PC-9 (cell line): Measurements from ENCODE around the gene TRDN. TPM values are rescaled to one million over a fixed set of nuclear protein-coding genes. Genes with fewer than 3 reads are reported as not detected.

Experiments used
- BruUV-seq: library from RNA; stranded (reverse); fragments of 400-500 nt; replicated peaks from 2 replicates; lab custom pipeline; 2021; lab: Mats Ljungman, UMichigan
- CTCF ChIA-PET: fragments of 300-600 bp; sonication (Branson Sonifier 250); formaldehyde crosslinking; loops from one replicate; lab custom pipeline; 2022; ENCODE audit warnings: antibody characterized with exemption; lab: Charles Lee
- POLR2A ChIA-PET: fragments of 300-600 bp; sonication (Branson Sonifier 250); formaldehyde crosslinking; loops from one replicate; lab custom pipeline; 2022; ENCODE audit warnings: antibody characterized with exemption; ENCODE audit not compliant: unreplicated experiment; lab: Charles Lee
- DNase-seq, 2 experiments: peaks; one replicate each; pipeline versions ENCODE4 v3.0.0 to v3.0.0-alpha.2; 2015 to 2022; ENCODE audit warnings: mixed read lengths in 1 of 2
- H2AFZ ChIP-seq: fragments of 200-600 bp; sonication (generic); 2 replicates; pipeline ENCODE4 v1.8.1; 2017; ENCODE audit warnings: antibody characterized with exemption
- H3F3A ChIP-seq: fragments of 200-600 bp; sonication (generic); 2 replicates; pipeline ENCODE4 v1.8.1; 2017; ENCODE audit warnings: antibody characterized with exemption, mild to moderate bottlenecking, low read depth; ENCODE audit not compliant: insufficient read depth
- H3K27ac ChIP-seq: fragments of 200-600 bp; sonication (generic); 2 replicates; pipeline ENCODE4 v1.6.1; 2016; ENCODE audit warnings: mixed run types
- H3K27me3 ChIP-seq: fragments of 200-600 bp; sonication (generic); 2 replicates; pipeline ENCODE4 v1.6.1; 2016; ENCODE audit warnings: low read depth, mixed run types; ENCODE audit not compliant: insufficient read depth
- H3K36me3 ChIP-seq: fragments of 200-600 bp; sonication (generic); 2 replicates; pipeline ENCODE4 v1.6.1; 2016; ENCODE audit warnings: low read depth, mixed run types
- H3K4me1 ChIP-seq: fragments of 200-600 bp; sonication (generic); replicated peaks from 2 replicates; pipeline ENCODE4 v1.6.1; 2016; ENCODE audit warnings: mixed run types; ENCODE audit not compliant: insufficient read depth
- H3K4me2 ChIP-seq: fragments of 200-600 bp; sonication (generic); 2 replicates; pipeline ENCODE4 v1.6.1; 2017; ENCODE audit warnings: mixed run types
- H3K4me3 ChIP-seq: fragments of 200-600 bp; sonication (generic); 2 replicates; pipeline ENCODE4 v1.6.1; 2016; ENCODE audit warnings: mixed run types
- H3K79me2 ChIP-seq: fragments of 200-600 bp; sonication (generic); 2 replicates; pipeline ENCODE4 v1.6.1; 2017; ENCODE audit warnings: low read depth, mixed run types
- H3K9me2 ChIP-seq: fragments of 200-600 bp; sonication (generic); 2 replicates; pipeline ENCODE4 v1.8.1; 2017; ENCODE audit warnings: mild to moderate bottlenecking; ENCODE audit not compliant: insufficient read depth
- H3K9me3 ChIP-seq: fragments of 200-600 bp; sonication (generic); 2 replicates; pipeline ENCODE4 v1.8.1; 2016; ENCODE audit warnings: low read depth; ENCODE audit not compliant: insufficient read depth
- H4K20me1 ChIP-seq: fragments of 200-600 bp; sonication (generic); 2 replicates; pipeline ENCODE4 v1.8.1; 2017; ENCODE audit not compliant: insufficient read depth
- CTCF ChIP-seq: fragments of 200-600 bp; sonication (generic); conservative IDR thresholded peaks from 2 replicates; pipeline ENCODE4 v1.6.1; 2017; ENCODE audit warnings: mixed run types, antibody characterized with exemption, mild to moderate bottlenecking, moderate library complexity
- EZH2 ChIP-seq: fragments of 200-600 bp; sonication (generic); IDR thresholded peaks from 2 replicates; pipeline ENCODE4 v1.8.0; 2017; ENCODE audit warnings: antibody characterized with exemption, low read depth
- intact Hi-C: fragments of 100-400 bp; cut with micrococcal nuclease; formaldehyde crosslinking; loops from one replicate; pipeline ENCODE4 v1.10.0; 2022; ENCODE audit not compliant: unreplicated experiment
- total RNA-seq: library from RNA; stranded (reverse); gene quantifications from 2 replicates; pipeline ENCODE4 v1.2.3, GENCODE V29; 2021

The TRDN gene
- total RNA-seq, 1 experiment from 2014 or later = not detected

DNA sequence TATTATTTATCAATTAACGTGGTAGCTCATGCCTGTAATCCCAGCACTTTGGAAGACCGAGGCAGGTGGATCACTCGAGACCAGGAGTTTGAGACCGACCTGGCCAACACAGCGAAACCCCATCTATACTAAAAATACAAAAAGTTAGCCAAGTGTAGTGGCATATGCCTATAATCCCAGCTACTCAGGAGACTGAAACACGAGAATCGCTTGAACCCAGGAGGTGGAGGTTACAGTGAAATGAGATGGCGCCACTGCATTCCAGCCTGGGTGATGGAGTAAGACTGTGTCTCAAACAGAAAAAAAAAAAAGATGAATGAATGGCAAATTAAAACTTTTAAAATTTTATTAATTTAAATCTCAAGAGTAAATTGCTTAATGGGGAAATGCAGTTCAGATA is 341.1 kb downstream of the TRDN start:
- H3K4me2 ChIP-seq = no peak overlapping the region
- no TSS peak for BruUV-seq
- no peaks in the 10 kb centered on the region for H3F3A ChIP-seq
- intact Hi-C loops = no loop called here
- no peak overlapping the region for H3K4me3 ChIP-seq
- no peaks in the 10 kb centered on the region for H3K9me2 ChIP-seq
- no peaks in the 10 kb centered on the region for H3K36me3 ChIP-seq
- H3K4me1 ChIP-seq = no peaks in the 10 kb centered on the region
- DNase-seq = no peak
- no peak overlapping the region for H2AFZ ChIP-seq
- no peaks in the 10 kb centered on the region for H3K27me3 ChIP-seq
- no peaks in the 10 kb centered on the region for H3K9me3 ChIP-seq
- ChIA-PET CTCF (no interaction called here), POLR2A (no interaction called here)
- no peak overlapping the region for H3K27ac ChIP-seq
- H3K79me2 ChIP-seq = no peaks in the 10 kb centered on the region
- no peak for TF ChIP-seq EZH2
- TF ChIP-seq CTCF = no peak
- no peaks in the 10 kb centered on the region for H4K20me1 ChIP-seq

- intact Hi-C loops = no loop called here
- ChIA-PET CTCF (no interaction called here), POLR2A (no interaction called here)
- Histone ChIP-seq H3K4me3 (no peak overlapping the region), H3K9me2 (no peaks in the 10 kb centered on the region), H2AFZ (no peak overlapping the region), H4K20me1 (no peaks in the 10 kb centered on the region), H3K27ac (no peak overlapping the region), H3F3A (no peaks in the 10 kb centered on the region), H3K36me3 (no peaks in the 10 kb centered on the region), H3K9me3 (no peaks in the 10 kb centered on the region), H3K79me2 (no peaks in the 10 kb centered on the region), H3K4me2 (no peak overlapping the region), H3K4me1 (no peaks in the 10 kb centered on the region), H3K27me3 (no peaks in the 10 kb centered on the region)
- DNase-seq = no peak
- TF ChIP-seq CTCF = no peak
- no TSS peak for BruUV-seq
Observed at GRCh38 chr6:123295181-123295580, 341.6 kb downstream of the TRDN start.

GRCh38 chr6:123288649-123289048 is 348.1 kb downstream of the TRDN start:
- Histone ChIP-seq H3K27me3 (no peaks in the 10 kb centered on the region), H2AFZ (no peak overlapping the region), H4K20me1 (no peaks in the 10 kb centered on the region), H3K4me1 (no peaks in the 10 kb centered on the region), H3K9me2 (no peaks in the 10 kb centered on the region), H3K4me3 (no peak overlapping the region), H3K36me3 (no peaks in the 10 kb centered on the region), H3K4me2 (no peak overlapping the region), H3K27ac (no peak overlapping the region), H3K79me2 (no peaks in the 10 kb centered on the region), H3F3A (no peaks in the 10 kb centered on the region), H3K9me3 (no peaks in the 10 kb centered on the region)
- no TSS peak for BruUV-seq
- ChIA-PET POLR2A (no interaction called here), CTCF (no interaction called here)
- intact Hi-C loops = no loop called here
- DNase-seq = no peak
- TF ChIP-seq EZH2 (no peak), CTCF (no peak)
